Heart left ventricle (tissue), 16 donors: ENCODE results near the gene ST6GALNAC4. TPM values are rescaled to one million over a fixed set of nuclear protein-coding genes. Genes with fewer than 3 reads are reported as not detected.

Source experiments
- ATAC-seq, 4 donors: fragments of 200-7000 bp; cut with Tn5 transposase; one replicate each; pipeline ENCODE4 v1.9.1; 2020 to 2022; ENCODE audit warnings: moderate library complexity in 4 of 4, mild to moderate bottlenecking in 3 of 4, moderate number of reproducible peaks in 1 of 4
- DNase-seq, 5 donors: peaks; one replicate each; pipeline ENCODE4 v3.0.0-alpha.2; 2020
- H3K27ac ChIP-seq, 12 donors: fragments of 200-600 bp; sonication (generic) in 4 of 12; one replicate each; pipeline versions ENCODE4 v1.5.0 to v1.8.0; 2016 to 2022; ENCODE audit warnings: mild to moderate bottlenecking in 2 of 12
- H3K27me3 ChIP-seq, 9 donors: fragments of 200-600 bp; sonication (generic) in 2 of 9; one replicate each; pipeline versions ENCODE4 v1.5.1 to v1.8.0; 2016 to 2022; ENCODE audit warnings: mild to moderate bottlenecking in 3 of 9
- H3K36me3 ChIP-seq, 9 donors: fragments of 200-600 bp; sonication (generic) in 2 of 9; one replicate each; pipeline versions ENCODE4 v1.5.0 to v1.8.0; 2018 to 2022; ENCODE audit warnings: mild to moderate bottlenecking in 2 of 9
- H3K4me1 ChIP-seq, 12 donors: fragments of 200-600 bp; sonication (generic) in 4 of 12; one replicate each; pipeline versions ENCODE4 v1.5.0 to v1.8.0; 2016 to 2022; ENCODE audit warnings: mild to moderate bottlenecking in 3 of 12
- H3K4me3 ChIP-seq, 12 donors: fragments of 200-600 bp; sonication (generic) in 4 of 12; one replicate each; pipeline versions ENCODE4 v1.5.0 to v1.8.0; 2017 to 2022; ENCODE audit warnings: mild to moderate bottlenecking in 9 of 12, moderate library complexity in 4 of 12
- H3K9me3 ChIP-seq, 12 donors: fragments of 200-600 bp; sonication (generic) in 4 of 12; one replicate each; pipeline versions ENCODE4 v1.5.0 to v1.8.0; 2016 to 2022; ENCODE audit warnings: mild to moderate bottlenecking in 1 of 12
- CTCF ChIP-seq, 12 donors: fragments of 200-600 bp; sonication (generic) in 4 of 12; IDR thresholded peaks; one replicate each; pipeline versions ENCODE4 v1.5.0 to v1.8.0; 2018 to 2022; ENCODE audit warnings: antibody characterized with exemption in 12 of 12, mild to moderate bottlenecking in 5 of 12
- POLR2A ChIP-seq, 2 donors: fragments of 450-650 bp; IDR thresholded peaks; one replicate each; pipeline ENCODE4 v1.6.1; 2017; ENCODE audit warnings: antibody characterized with exemption in 2 of 2, mild to moderate bottlenecking in 2 of 2, moderate library complexity in 2 of 2
- WGBS, 4 donors: extraction: QIAGEN DNeasy Blood & Tissue Kit in 2 of 4; methylation state at CpG; one replicate each; pipeline versions ENCODE4 v1.1.5 to v1.1.7; 2013 to 2018; 5-methylcytosine and 5-hydroxymethylcytosine counted together
- intact Hi-C, 10 donors: fragments of 100-400 bp; cut with DNase I; formaldehyde crosslinking; loops; one replicate each; pipeline versions ENCODE4 v1.11.1 to v1.14.2; 2022
- polyA plus RNA-seq, 2 donors: library from polyadenylated mRNA; stranded (reverse); fragments of 200-250 nt; gene quantifications; one replicate each; pipeline ENCODE4 v1.2.3, GENCODE V29; 2013
- total RNA-seq, 9 donors: library from RNA; depleted of rRNA in 2 of 9; stranded (reverse); fragments of >200 nt in 2 of 9; fragmentation: NEBNext Ultra II Directional in 3 of 9; extraction: Animal tissue kit (Norgen Biotek cat#: 25700) in 3 of 9; gene quantifications; one replicate each; pipeline versions ENCODE4 v1.1.0 to v1.2.4, GENCODE V29; 2016 to 2023
- donor health status: ischemic (EF 13 %, LVEDD 7.1; RV severe dilation, severe dysfunction).
- donor health status: healthy with polysubstance abuse.
- donor health status: DM: no; HTN: yes; CAD: no.
- donor health status: DM: no; HTN: no; CAD: no.
- donor health status: ischemic (EF 25% LVEDD 6.9; RV normal size, moderate dysfunction).
- donor health status: ischemic (EF 25% LVEDD 5.7; RV mildly dilated, moderate dysfunction).
- donor health status: healthy.
- donor health status: DM: yes; HTN: yes; CAD: no.
- donor health status: ischemic (EF 35%, LVEDD 5.7; RV mildly dilated, moderate dysfunction).
- donor health status: nonischemic (EF 11% LVEDD 7.7; RV severe dilation, severe dysfunction).
- donor health status: DM: yes; HTN: yes; CAD: no.
- donor health status: PGD.
- donor health status: ischemic (EF 29% LVEDD 5.4; RV normal size, mild dysfunction).
- donor health status: nonischemic (EF 23%, LVEDD 6.1; RV moderate dilation, normal function).

The ST6GALNAC4 gene
- total and polyA plus RNA-seq, 11 donors, result 17.0 to 72.0 (median 42.6) TPM

- no peak for DNase-seq
- TF ChIP-seq POLR2A (IDR thresholded peaks at IDR 0.05), result no peak
- no peak for TF ChIP-seq CTCF (IDR thresholded peaks at IDR 0.05)
- intact Hi-C loops, result loop anchor here in 1 of 10 donors (5.0 kb wide), 1 partner anchor 283 kb away; no protein-coding TSS in a partner anchor
- WGBS, 4 donors, result 76 to 91% (median 85%) methylated on average over 4 of the region's 4 CpGs
- peaks cover 0 to 12% (median 2%) of the 10 kb centered on the region in 9 donors for H3K36me3 ChIP-seq
- peaks cover 6 to 42% (median 27%) of the 10 kb centered on the region in 12 donors for H3K4me1 ChIP-seq
- no peaks in the 10 kb centered on the region for H3K9me3 ChIP-seq
- no peak overlapping the region for H3K4me3 ChIP-seq
- no peak overlapping the region for H3K27ac ChIP-seq
- H3K27me3 ChIP-seq, result no peaks in the 10 kb centered on the region
- no peak for ATAC-seq
These were observed 19.0 kb upstream of the ST6GALNAC4 start for GRCh38 chr9:127935765-127936221.

- intact Hi-C loops, result loop anchor here in 1 of 10 donors (5.0 kb wide), 1 partner anchor 283 kb away; no protein-coding TSS in a partner anchor
- ATAC-seq (no peak), DNase-seq (no peak)
- Histone ChIP-seq H3K9me3 (no peaks in the 10 kb centered on the region), H3K4me3 (no peak overlapping the region), H3K36me3 (peaks cover 0 to 12% (median 2%) of the 10 kb centered on the region in 9 donors), H3K4me1 (peaks cover 6 to 50% (median 33%) of the 10 kb centered on the region in 12 donors), H3K27ac (no peak overlapping the region), H3K27me3 (peaks cover 0 to 5% (median 0%) of the 10 kb centered on the region in 9 donors)
- TF ChIP-seq POLR2A (IDR thresholded peaks at IDR 0.05) (no peak), CTCF (IDR thresholded peaks at IDR 0.05) (no peak)
- 73 to 80% (median 75%) methylated on average over 11 of the region's 11 CpGs for WGBS, 4 donors
These were observed 18.1 kb upstream of the ST6GALNAC4 start for GRCh38 chr9:127934986-127935385.

GRCh38 chr9:127934248-127934647, 17.4 kb upstream of the ST6GALNAC4 start:
- Histone ChIP-seq H3K4me3 (no peak overlapping the region), H3K4me1 (peaks cover 6 to 52% (median 33%) of the 10 kb centered on the region in 12 donors), H3K27me3 (peaks cover 0 to 6% (median 0%) of the 10 kb centered on the region in 9 donors), H3K36me3 (peaks cover 0 to 12% (median 2%) of the 10 kb centered on the region in 9 donors), H3K27ac (no peak overlapping the region), H3K9me3 (no peaks in the 10 kb centered on the region)
- DNase-seq (no peak), ATAC-seq (no peak)
- intact Hi-C loops, result no loop called here
- WGBS, 4 donors, result 91 to 97% (median 94%) methylated on average over 4 of the region's 4 CpGs
- no peak for TF ChIP-seq CTCF (IDR thresholded peaks at IDR 0.05)
- TF ChIP-seq POLR2A (IDR thresholded peaks at IDR 0.05), result no peak

GRCh38 chr9:127931092-127931881, 14.4 kb upstream of the ST6GALNAC4 start:
- intact Hi-C loops, result no loop called here
- Histone ChIP-seq H3K4me3 (peak overlapping the region in 10 of 12 donors; percentile 38 to 72 (median 57)), H3K36me3 (peaks cover 0 to 12% (median 2%) of the 10 kb centered on the region in 9 donors), H3K4me1 (peaks cover 0 to 53% (median 30%) of the 10 kb centered on the region in 12 donors), H3K27me3 (peaks cover 8 to 35% (median 19%) of the 10 kb centered on the region in 9 donors), H3K27ac (no peak overlapping the region), H3K9me3 (no peaks in the 10 kb centered on the region)
- TF ChIP-seq CTCF (IDR thresholded peaks at IDR 0.05) (no peak), POLR2A (IDR thresholded peaks at IDR 0.05) (no peak)
- DNase-seq (no peak), ATAC-seq (peak in 2 of 4 donors; percentile 1 to 2)
- 19 to 22% (median 21%) methylated on average over 18 of the region's 18 CpGs for WGBS, 4 donors
